Transverse colon (tissue), 4 donors: Measurements from ENCODE around the gene OR5M8. TPM values are rescaled to one million over a fixed set of nuclear protein-coding genes. Genes with fewer than 3 reads are reported as not detected.
A peak's percentile ranks its signal among the peaks of the same experiment; 100 is the strongest.

Source experiments
- DNase-seq: peaks from one replicate; pipeline ENCODE4 v3.0.0-alpha.2; 2019
- H3K27ac ChIP-seq, 4 donors: fragments of 200-600 bp; sonication (generic); 2 replicates each; pipeline ENCODE4 v1.5.1; 2016 to 2018; ENCODE audit warnings: inconsistent platforms in 4 of 4
- H3K27me3 ChIP-seq: fragments of 200-600 bp; sonication (generic); 2 replicates; pipeline ENCODE4 v1.5.1; 2017; ENCODE audit warnings: inconsistent platforms
- H3K36me3 ChIP-seq, 4 donors: fragments of 200-600 bp; sonication (generic); 2 replicates each; pipeline ENCODE4 v1.5.1; 2017 to 2019; ENCODE audit warnings: inconsistent platforms in 4 of 4
- H3K4me1 ChIP-seq, 4 donors: fragments of 200-600 bp; sonication (generic); 2 replicates each; pipeline ENCODE4 v1.5.1; 2017 to 2020; ENCODE audit warnings: inconsistent platforms in 4 of 4
- H3K4me3 ChIP-seq, 4 donors: fragments of 200-600 bp; sonication (generic); 1 replicate in 1 of 4; 2 replicates in 3 of 4; pipeline versions ENCODE4 v1.5.1 to v1.6.1; 2017 to 2019; ENCODE audit warnings: inconsistent platforms in 4 of 4
- H3K9me3 ChIP-seq, 2 donors: fragments of 200-600 bp; sonication (generic); 2 replicates each; pipeline ENCODE4 v1.5.1; 2017 to 2019; ENCODE audit warnings: inconsistent platforms in 2 of 2
- CTCF ChIP-seq, 5 experiments: fragments of 200-600 bp in 3 of 5; fragments of 450-650 bp in 2 of 5; sonication (generic) in 3 of 5; IDR thresholded peaks; 1 replicate in 2 of 5; 2 replicates in 3 of 5; pipeline ENCODE4 v1.5.1; 2016 to 2017; ENCODE audit warnings: antibody characterized with exemption in 5 of 5, inconsistent platforms in 3 of 5, mild to moderate bottlenecking in 2 of 5, moderate library complexity in 1 of 5
- EP300 ChIP-seq: sonication (generic); formaldehyde crosslinking; IDR thresholded peaks from one replicate; pipeline ENCODE4 v1.6.1; 2017; ENCODE audit warnings: antibody characterized with exemption, low read depth
- POLR2A ChIP-seq: fragments of 450-650 bp; IDR thresholded peaks from one replicate; pipeline ENCODE4 v1.6.1; 2016; ENCODE audit warnings: antibody characterized with exemption, mild to moderate bottlenecking, moderate library complexity
- POLR2AphosphoS5 ChIP-seq, 3 donors: sonication (generic); formaldehyde crosslinking; IDR thresholded peaks; one replicate each; pipeline ENCODE4 v1.6.1; 2016; ENCODE audit warnings: antibody characterized with exemption in 3 of 3
- WGBS, 2 donors: methylation state at CpG; one replicate each; pipeline ENCODE4 v1.1.5; 2018; ENCODE audit warnings: low coverage in 1 of 2; 5-methylcytosine and 5-hydroxymethylcytosine counted together
- in situ Hi-C, 4 donors: fragments of 200-750 bp; cut with MboI; loops; one replicate each; pipeline versions ENCODE4 v1.15.0 to v1.15.1; 2017; ENCODE audit warnings: low sequenced_read_pairs in 3 of 4, low pct_ligation_motif_present in 1 of 4, low pct_unique_long_range_greater_than_20kb in 1 of 4
- intact Hi-C: fragments of 100-400 bp; cut with DNase I; formaldehyde crosslinking; loops from one replicate; pipeline ENCODE4 v1.15.1; 2023; ENCODE audit warnings: low total_unique reads
- total RNA-seq, 4 donors: library from RNA; depleted of rRNA; stranded (reverse); fragments of >200 nt; gene quantifications; one replicate each; pipeline ENCODE4 v1.1.0, GENCODE V29; 2016

The OR5M8 gene
- total RNA-seq, 4 donors from 2014 or later: not detected

- Histone ChIP-seq H3K27ac (no peak overlapping the region), H3K4me3 (no peak overlapping the region), H3K27me3 (no peaks in the 10 kb centered on the region), H3K4me1 (no peaks in the 10 kb centered on the region), H3K9me3 (no peaks in the 10 kb centered on the region), H3K36me3 (no peaks in the 10 kb centered on the region)
- TF ChIP-seq POLR2A: no peak
- TF ChIP-seq POLR2AphosphoS5 (IDR thresholded peaks at IDR 0.05): no peak
- no peak for TF ChIP-seq EP300
- TF ChIP-seq CTCF (IDR thresholded peaks at IDR 0.05): no peak
- intact Hi-C loops (loop anchor here (2.0 kb wide), 1 partner anchor 68 kb away; no protein-coding TSS in a partner anchor), in situ Hi-C loops (loop anchor here in 2 of 4 donors (25.0 kb wide), 1 partner anchor 274 kb away; no protein-coding TSS in a partner anchor)
- no peak for DNase-seq
- WGBS, 2 donors: 58 to 75% methylated on average over 1 of the region's 1 CpG
Measured at GRCh38 chr11:56513280-56513679, 22.1 kb upstream of the OR5M8 start.

GRCh38 chr11:56509439-56509838 lies 18.3 kb upstream of the OR5M8 start:
- peak; percentile 18 for DNase-seq
- intact Hi-C loops: no loop called here
- no peaks in the 10 kb centered on the region for H3K4me1 ChIP-seq

GRCh38 chr11:56497010-56497409 lies 5.8 kb upstream of the OR5M8 start:
- in situ Hi-C loops: no loop called here
- TF ChIP-seq POLR2AphosphoS5 (IDR thresholded peaks at IDR 0.05) (no peak), EP300 (no peak)
- H3K9me3 ChIP-seq: peaks cover 0 to 3% of the 10 kb centered on the region in 2 donors

More at GRCh38 chr11:56509439-56509838, 18.3 kb upstream of the OR5M8 start:
- TF ChIP-seq EP300 (no peak), POLR2AphosphoS5 (IDR thresholded peaks at IDR 0.05) (no peak), POLR2A (no peak), CTCF (IDR thresholded peaks at IDR 0.05) (no peak)
- Histone ChIP-seq H3K9me3 (no peaks in the 10 kb centered on the region), H3K36me3 (no peaks in the 10 kb centered on the region), H3K4me3 (no peak overlapping the region), H3K27ac (no peak overlapping the region), H3K27me3 (no peaks in the 10 kb centered on the region)
- in situ Hi-C loops: loop anchor here in 2 of 4 donors (25.0 kb wide), 1 partner anchor 278 kb away; no protein-coding TSS in a partner anchor
- WGBS, 2 donors: 84 to 93% methylated on average over 1 of the region's 1 CpG

GRCh38 chr11:56495117-56495516 lies 3.9 kb upstream of the OR5M8 start:
- DNase-seq: no peak
- Histone ChIP-seq H3K27ac (no peak overlapping the region), H3K4me3 (no peak overlapping the region), H3K9me3 (peaks cover 0 to 3% of the 10 kb centered on the region in 2 donors), H3K36me3 (no peaks in the 10 kb centered on the region), H3K4me1 (no peaks in the 10 kb centered on the region), H3K27me3 (no peaks in the 10 kb centered on the region)
- intact Hi-C loops (no loop called here), in situ Hi-C loops (no loop called here)
- TF ChIP-seq EP300: no peak
- TF ChIP-seq POLR2AphosphoS5 (IDR thresholded peaks at IDR 0.05): no peak
- WGBS, 2 donors: 77 to 87% methylated on average over 2 of the region's 2 CpGs

More at GRCh38 chr11:56497010-56497409, 5.8 kb upstream of the OR5M8 start:
- H3K27me3 ChIP-seq: no peaks in the 10 kb centered on the region
- 92% methylated on average over 24 of the region's 28 CpGs; no CpG with 5 or more reads in 1 of the 2 donors for WGBS, 2 donors
- H3K36me3 ChIP-seq: no peaks in the 10 kb centered on the region
- H3K4me1 ChIP-seq: no peaks in the 10 kb centered on the region
- intact Hi-C loops: no loop called here
- no peak for DNase-seq
- no peak overlapping the region for H3K27ac ChIP-seq
- H3K4me3 ChIP-seq: no peak overlapping the region

GRCh38 chr11:56486801-56487200 lies 4.4 kb downstream of the OR5M8 start:
- no peak overlapping the region for H3K27ac ChIP-seq
- WGBS, 2 donors: 62 to 63% methylated on average over 3 of the region's 3 CpGs
- intact Hi-C loops: no loop called here
- in situ Hi-C loops: no loop called here
- no peak overlapping the region for H3K4me3 ChIP-seq
- DNase-seq: no peak
- H3K36me3 ChIP-seq: no peaks in the 10 kb centered on the region
- H3K4me1 ChIP-seq: no peaks in the 10 kb centered on the region
- no peaks in the 10 kb centered on the region for H3K27me3 ChIP-seq
- TF ChIP-seq POLR2AphosphoS5 (IDR thresholded peaks at IDR 0.05) (no peak), CTCF (IDR thresholded peaks at IDR 0.05) (no peak), EP300 (no peak), POLR2A (no peak)
- H3K9me3 ChIP-seq: no peaks in the 10 kb centered on the region
